ENCODE results near the gene CCDC170. TPM values are rescaled to one million over a fixed set of nuclear protein-coding genes. Genes with fewer than 3 reads are reported as not detected.
"Not testable (repeated sequence)": the region's sequence is repeated elsewhere in the genome, so short reads cannot be mapped to it uniquely, and the experiment has no call there.

CCDC170 gene, protein sequence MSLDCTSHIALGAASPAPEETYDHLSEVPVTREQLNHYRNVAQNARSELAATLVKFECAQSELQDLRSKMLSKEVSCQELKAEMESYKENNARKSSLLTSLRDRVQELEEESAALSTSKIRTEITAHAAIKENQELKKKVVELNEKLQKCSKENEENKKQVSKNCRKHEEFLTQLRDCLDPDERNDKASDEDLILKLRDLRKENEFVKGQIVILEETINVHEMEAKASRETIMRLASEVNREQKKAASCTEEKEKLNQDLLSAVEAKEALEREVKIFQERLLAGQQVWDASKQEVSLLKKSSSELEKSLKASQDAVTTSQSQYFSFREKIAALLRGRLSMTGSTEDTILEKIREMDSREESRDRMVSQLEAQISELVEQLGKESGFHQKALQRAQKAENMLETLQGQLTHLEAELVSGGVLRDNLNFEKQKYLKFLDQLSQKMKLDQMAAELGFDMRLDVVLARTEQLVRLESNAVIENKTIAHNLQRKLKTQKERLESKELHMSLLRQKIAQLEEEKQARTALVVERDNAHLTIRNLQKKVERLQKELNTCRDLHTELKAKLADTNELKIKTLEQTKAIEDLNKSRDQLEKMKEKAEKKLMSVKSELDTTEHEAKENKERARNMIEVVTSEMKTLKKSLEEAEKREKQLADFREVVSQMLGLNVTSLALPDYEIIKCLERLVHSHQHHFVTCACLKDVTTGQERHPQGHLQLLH
- total RNA-seq: not detected

- no peak within 1 kb of the TSS for H3K27ac Mint-ChIP-seq
- ATAC-seq (peak in 1 of 2 donors; percentile 31), DNase-seq (ENCODE audit: low spot score in 2 of 2) (peak in 1 of 2 donors; percentile 19)
- H3K36me3 Mint-ChIP-seq: peaks cover 0 to 5% of the 10 kb centered on the region in 2 donors
- H3K9me3 Mint-ChIP-seq: no peaks in the 10 kb centered on the region
Observed at GRCh38 chr6:151493804-151494234, at the start of gene CCDC170. Gene CCDC170, plus strand, starts transcription at chr6:151494017. Its CDS starts 112 bp downstream, at chr6:151494129.

DNA sequence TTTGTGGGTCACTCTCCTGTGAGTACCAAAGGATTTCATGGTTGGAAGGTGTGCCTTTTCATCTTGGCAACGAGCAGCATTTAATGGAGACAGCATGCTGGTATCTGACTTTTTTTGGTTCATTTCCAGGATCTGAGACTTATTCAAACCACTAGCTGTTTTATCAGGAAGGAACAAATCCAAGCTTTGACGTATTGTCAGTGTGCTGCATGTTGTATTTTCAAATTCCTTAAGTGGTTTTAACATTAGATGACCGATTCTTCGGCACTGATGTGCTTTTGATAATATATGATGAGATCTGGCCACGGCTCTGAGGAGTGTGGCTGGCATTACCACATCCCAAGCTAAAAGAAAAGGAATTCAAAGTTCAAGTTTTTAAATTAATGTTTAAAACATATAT, 48.3 kb upstream of the CCDC170 start:
- ATAC-seq (no peak), DNase-seq (ENCODE audit: low spot score in 2 of 2) (no peak)
- Mint-ChIP-seq H3K36me3 (no peaks in the 10 kb centered on the region), H3K27ac (peak overlapping the region in 1 of 2 donors; percentile 25), H3K9me3 (no peaks in the 10 kb centered on the region)

GRCh38 chr6:151447237-151447636, 46.6 kb upstream of the CCDC170 start:
- no peak overlapping the region for H3K27ac Mint-ChIP-seq
- H3K36me3 Mint-ChIP-seq: peaks cover 10% of the 10 kb centered on the region in 2 donors
- no peak for ATAC-seq

GRCh38 chr6:151448623-151449022, 45.2 kb upstream of the CCDC170 start:
- no peak for DNase-seq (ENCODE audit: low spot score in 2 of 2)
- peaks cover 14 to 15% of the 10 kb centered on the region in 2 donors for H3K36me3 Mint-ChIP-seq
- peak overlapping the region in 1 of 2 donors; percentile 6 for H3K27ac Mint-ChIP-seq
- H3K9me3 Mint-ChIP-seq: no peaks in the 10 kb centered on the region
- no peak for ATAC-seq

More at GRCh38 chr6:151447237-151447636, 46.6 kb upstream of the CCDC170 start:
- no peak for DNase-seq (ENCODE audit: low spot score in 2 of 2)
- no peaks in the 10 kb centered on the region for H3K9me3 Mint-ChIP-seq

- H3K9me3 Mint-ChIP-seq; ATAC-seq; DNase-seq (ENCODE audit: low spot score in 2 of 2): not testable (repeated sequence)
- Mint-ChIP-seq H3K27ac (peak overlapping the region in 1 of 2 donors; percentile 92), H3K36me3 (peaks cover 14 to 15% of the 10 kb centered on the region in 2 donors)
Observed at GRCh38 chr6:151450928-151451327, 42.9 kb upstream of the CCDC170 start.

GRCh38 chr6:151451417-151451949, 42.3 kb upstream of the CCDC170 start:
- ATAC-seq (no peak), DNase-seq (ENCODE audit: low spot score in 2 of 2) (no peak)
- H3K9me3 Mint-ChIP-seq: no peaks in the 10 kb centered on the region
- H3K27ac Mint-ChIP-seq: peak overlapping the region; percentile 91 to 92
- peaks cover 14 to 15% of the 10 kb centered on the region in 2 donors for H3K36me3 Mint-ChIP-seq

GRCh38 chr6:151451950-151452749, 41.7 kb upstream of the CCDC170 start, which contains the start of gene RMND1:
Gene RMND1, minus strand, starts transcription at chr6:151452126. Its CDS starts 6,315 bp downstream, at chr6:151445811.
- Mint-ChIP-seq H3K27ac (peak within 1 kb of the TSS; percentile 92 to 97), H3K36me3 (peaks cover 14 to 15% of the 10 kb centered on the region in 2 donors), H3K9me3 (no peaks in the 10 kb centered on the region)
- peak; percentile 98 to 99 for ATAC-seq
- DNase-seq (ENCODE audit: low spot score in 2 of 2): peak; percentile 98 to 99

GRCh38 chr6:151452750-151453427, 40.9 kb upstream of the CCDC170 start:
- DNase-seq (ENCODE audit: low spot score in 2 of 2): no peak
- Mint-ChIP-seq H3K9me3 (no peaks in the 10 kb centered on the region), H3K27ac (peak overlapping the region; percentile 92 to 97), H3K36me3 (peaks cover 14 to 15% of the 10 kb centered on the region in 2 donors)
- ATAC-seq: no peak

- ATAC-seq; H3K9me3 Mint-ChIP-seq; H3K27ac Mint-ChIP-seq; DNase-seq (ENCODE audit: low spot score in 2 of 2): not testable (repeated sequence)
- H3K36me3 Mint-ChIP-seq: peaks cover 14 to 15% of the 10 kb centered on the region in 2 donors
Observed at GRCh38 chr6:151455751-151456398, 37.9 kb upstream of the CCDC170 start.

GRCh38 chr6:151461673-151462072, 32.1 kb upstream of the CCDC170 start:
- ATAC-seq: no peak
- DNase-seq (ENCODE audit: low spot score in 2 of 2): no peak
- Mint-ChIP-seq H3K27ac (no peak overlapping the region), H3K9me3 (no peaks in the 10 kb centered on the region), H3K36me3 (peaks cover 0 to 7% of the 10 kb centered on the region in 2 donors)

DNA sequence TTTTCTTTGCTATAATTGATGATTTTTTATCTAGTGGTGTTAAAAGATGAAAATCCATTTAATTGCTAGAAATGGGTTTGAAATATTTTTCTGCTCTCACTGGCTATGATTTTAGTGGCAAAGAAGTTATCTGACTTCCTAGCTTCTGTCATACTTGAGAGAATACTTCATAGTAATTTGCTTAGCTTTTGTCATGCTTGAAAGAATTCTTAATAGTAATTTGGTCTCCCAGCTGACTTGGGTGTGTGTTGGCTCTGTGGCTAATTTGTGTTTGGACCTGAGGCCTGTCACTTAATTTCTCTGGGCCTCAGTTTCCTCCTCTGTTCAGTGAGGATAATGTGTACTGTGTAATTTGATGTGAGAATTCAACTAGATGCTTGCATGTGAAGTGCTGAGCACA, 29.1 kb upstream of the CCDC170 start:
- DNase-seq (ENCODE audit: low spot score in 2 of 2) (no peak), ATAC-seq (no peak)
- Mint-ChIP-seq H3K9me3 (no peaks in the 10 kb centered on the region), H3K27ac (no peak overlapping the region), H3K36me3 (peaks cover 0 to 7% of the 10 kb centered on the region in 2 donors)

DNA sequence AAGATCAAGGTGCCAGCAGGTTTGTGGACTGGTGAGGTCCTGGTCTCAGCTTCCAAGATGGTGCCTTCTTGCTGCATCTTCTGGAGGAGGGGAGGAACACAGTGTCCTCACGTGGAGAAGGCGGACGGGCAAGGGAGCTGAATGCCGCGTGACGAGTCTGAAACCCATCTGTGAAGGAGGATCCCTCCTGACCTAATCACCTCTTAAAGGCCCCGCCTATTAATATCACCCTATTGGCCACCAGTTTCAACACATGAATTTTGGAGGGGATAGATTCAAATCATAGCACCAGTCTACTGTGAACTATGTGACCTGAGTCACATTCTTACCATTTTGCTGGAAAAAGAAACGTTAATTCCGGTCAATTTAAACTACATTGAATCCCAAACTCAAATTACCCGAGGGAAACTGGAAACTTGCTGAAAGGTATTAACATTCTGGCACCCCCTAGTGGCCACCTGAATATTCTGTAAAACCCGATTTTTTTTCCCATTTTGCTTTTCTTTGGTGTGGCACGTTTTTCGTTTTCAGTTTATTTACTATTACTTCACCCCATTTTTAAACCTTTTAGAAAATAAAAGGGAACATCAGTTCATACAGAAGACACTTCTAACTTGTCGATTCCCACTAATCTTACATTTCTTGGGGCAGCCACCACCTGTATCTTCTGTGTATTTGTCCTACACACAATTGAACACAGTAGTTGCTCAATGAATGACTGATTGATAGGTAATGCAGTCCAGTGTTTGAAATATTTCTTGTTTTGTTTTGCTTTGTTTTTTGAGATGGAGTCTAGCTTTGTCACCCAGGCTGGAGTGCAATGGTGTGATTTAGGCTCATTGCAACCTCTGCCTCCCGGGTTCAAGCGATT, 17.9 kb upstream of the CCDC170 start:
- Mint-ChIP-seq H3K9me3 (no peaks in the 10 kb centered on the region), H3K27ac (peak overlapping the region in 1 of 2 donors; percentile 21), H3K36me3 (no peaks in the 10 kb centered on the region)
- ATAC-seq (peak in 1 of 2 donors; percentile 33), DNase-seq (ENCODE audit: low spot score in 2 of 2) (peak in 1 of 2 donors; percentile 52)

- Mint-ChIP-seq H3K9me3 (no peaks in the 10 kb centered on the region), H3K27ac (no peak overlapping the region), H3K36me3 (no peaks in the 10 kb centered on the region)
- no peak for DNase-seq (ENCODE audit: low spot score in 2 of 2)
- no peak for ATAC-seq
Observed at GRCh38 chr6:151477726-151478125, 16.1 kb upstream of the CCDC170 start.

DNA sequence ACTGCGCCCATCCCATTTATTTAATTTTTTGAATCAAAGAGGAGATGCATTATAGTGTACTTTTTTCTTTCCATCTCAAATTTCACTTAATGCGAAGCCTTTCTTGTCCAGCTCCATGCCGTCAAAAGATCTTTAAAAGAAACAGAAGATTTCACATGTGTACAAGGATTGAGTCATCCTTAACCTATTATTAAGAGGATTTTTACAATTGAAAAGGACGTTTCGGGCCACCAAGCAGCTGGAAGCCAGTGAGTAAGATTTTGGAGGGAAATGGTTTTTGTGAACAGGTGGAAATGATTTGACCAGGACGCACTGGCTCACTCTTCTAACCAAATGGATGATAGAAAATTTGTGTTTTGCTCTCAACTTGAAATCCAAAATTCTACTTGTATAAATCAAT, 15.1 kb upstream of the CCDC170 start:
- H3K9me3 Mint-ChIP-seq: no peaks in the 10 kb centered on the region
- H3K36me3 Mint-ChIP-seq: no peaks in the 10 kb centered on the region
- DNase-seq (ENCODE audit: low spot score in 2 of 2) (no peak), ATAC-seq (no peak)
- no peak overlapping the region for H3K27ac Mint-ChIP-seq

All from activated naive CD4-positive, alpha-beta T cell treated with anti-CD3 and anti-CD28 coated beads, Interleukin-2, amount 50 U/mL, for 72 hours (primary cell).